Peyer's patch (tissue), 4 donors: Measurements from ENCODE around the gene NPSR1.

ENCODE experiments used
- CTCF ChIP-seq, 6 experiments: fragments of 450-650 bp in 4 of 6; fragments of 200-600 bp in 2 of 6; sonication (generic) in 1 of 6; IDR thresholded peaks; one replicate each; pipeline ENCODE4 v1.5.1; 2017 to 2019; ENCODE audit warnings: antibody characterized with exemption in 6 of 6, mild to moderate bottlenecking in 3 of 6, moderate library complexity in 1 of 6
- POLR2A ChIP-seq, 2 donors: fragments of 450-650 bp; IDR thresholded peaks; one replicate each; pipeline ENCODE4 v1.5.1; 2017; ENCODE audit warnings: antibody characterized with exemption in 2 of 2, mild to moderate bottlenecking in 2 of 2, moderate library complexity in 2 of 2

- TF ChIP-seq CTCF (IDR thresholded peaks at IDR 0.05) (no peak), POLR2A (IDR thresholded peaks at IDR 0.05) (no peak)
These were observed 1.6 kb downstream of the NPSR1 start for GRCh38 chr7:34659472-34660075.
